ENCODE measurements around the gene TDRD12. TPM values are rescaled to one million over a fixed set of nuclear protein-coding genes. Genes with fewer than 3 reads are reported as not detected.

The TDRD12 gene
- 0.08 to 0.15 TPM (median 0.09 TPM) in 5 replicates for total RNA-seq (2022; extraction: Qiagen RNA extraction)

GRCh38 chr19:32719611-32720059 lies at the start of gene TDRD12:
TSS of gene TDRD12 (plus strand) at chr19:32719767. CDS start at chr19:32720073, 306 bp downstream.

GRCh38 chr19:32674931-32675719 lies 44.4 kb upstream of the TDRD12 start, which contains the start of gene ANKRD27:
TSS of gene ANKRD27 (minus strand) at chr19:32675180. CDS start at chr19:32659015, 16,165 bp downstream.

GRCh38 chr19:32675720-32676185 lies 43.8 kb upstream of the TDRD12 start, which contains the start of gene RGS9BP:
TSS of gene RGS9BP (plus strand) at chr19:32675848. CDS start at chr19:32676264, 416 bp downstream.

GRCh38 chr19:32691291-32691951 lies 28.1 kb upstream of the TDRD12 start, which contains the start of gene NUDT19:
TSS of gene NUDT19 (plus strand) at chr19:32691821. CDS start at chr19:32691961, 140 bp downstream.

GRCh38 chr19:32869369-32869965 lies 149.9 kb downstream of the TDRD12 start, which contains the start of gene SLC7A9:
TSS of gene SLC7A9 (minus strand) at chr19:32869767. CDS start at chr19:32868534, 1,233 bp downstream.

Other genes with a start within 250 kb of the TDRD12 start
- gene PDCD5, start 138.6 kb upstream of the TDRD12 start, total RNA-seq (2022; extraction: Qiagen RNA extraction) = 435 to 538 TPM (median 469 TPM) in 5 replicates
- gene ANKRD27, start 44.6 kb upstream of the TDRD12 start, total RNA-seq (2022; extraction: Qiagen RNA extraction) = 33.7 to 51.3 TPM (median 42.7 TPM) in 5 replicates
- 0.34 to 0.63 TPM (median 0.48 TPM) in 5 replicates for gene RGS9BP, start 43.9 kb upstream of the TDRD12 start, total RNA-seq (2022; extraction: Qiagen RNA extraction)
- 30.4 to 38.3 TPM (median 35.7 TPM) in 5 replicates for gene NUDT19, start 27.9 kb upstream of the TDRD12 start, total RNA-seq (2022; extraction: Qiagen RNA extraction)
- gene SLC7A9, start 150.0 kb downstream of the TDRD12 start, total RNA-seq (2022; extraction: Qiagen RNA extraction) = 0.29 to 0.62 TPM (median 0.45 TPM) in 4 of 5 replicates, not detected in the other

Measured in A549 treated with Mapracorat at 1 μM for 4 hours (cell line).